ENCODE measurements around the gene ADAMTS6. TPM values are rescaled to one million over a fixed set of nuclear protein-coding genes. Genes with fewer than 3 reads are reported as not detected.

ADAMTS6 gene
- total RNA-seq, 1 donor from 2014 or later = 1.5 TPM

- H3K4me3 ChIP-seq = no peak overlapping the region
- intact Hi-C loops (cut with micrococcal nuclease) = no loop called here
- TF ChIP-seq CTCF (IDR thresholded peaks at IDR 0.05; ENCODE audit: borderline replicate concordance) = no peak
- DNase-seq = no peak
- peaks cover 19% of the 10 kb centered on the region for H3K4me1 ChIP-seq
- H3K27ac ChIP-seq (replicated peaks) = no peak overlapping the region
- H3K27me3 ChIP-seq (ENCODE audit: low read depth) = no peaks in the 10 kb centered on the region
- no peaks in the 10 kb centered on the region for H3K36me3 ChIP-seq
- H3K9me3 ChIP-seq (replicated peaks) = peaks cover 8% of the 10 kb centered on the region
These were observed 122.2 kb downstream of the ADAMTS6 start for GRCh38 chr5:65359569-65359968.

GRCh38 chr5:65356274-65356673 lies 125.4 kb downstream of the ADAMTS6 start:
- Histone ChIP-seq H3K36me3 (no peaks in the 10 kb centered on the region), H3K4me1 (peaks cover 19% of the 10 kb centered on the region), H3K27me3 (ENCODE audit: low read depth) (no peaks in the 10 kb centered on the region), H3K4me3 (no peak overlapping the region), H3K9me3 (replicated peaks) (peaks cover 8% of the 10 kb centered on the region), H3K27ac (replicated peaks) (no peak overlapping the region)
- no peak for DNase-seq
- intact Hi-C loops (cut with micrococcal nuclease) = no loop called here
- no peak for TF ChIP-seq CTCF (IDR thresholded peaks at IDR 0.05; ENCODE audit: borderline replicate concordance)

DNA sequence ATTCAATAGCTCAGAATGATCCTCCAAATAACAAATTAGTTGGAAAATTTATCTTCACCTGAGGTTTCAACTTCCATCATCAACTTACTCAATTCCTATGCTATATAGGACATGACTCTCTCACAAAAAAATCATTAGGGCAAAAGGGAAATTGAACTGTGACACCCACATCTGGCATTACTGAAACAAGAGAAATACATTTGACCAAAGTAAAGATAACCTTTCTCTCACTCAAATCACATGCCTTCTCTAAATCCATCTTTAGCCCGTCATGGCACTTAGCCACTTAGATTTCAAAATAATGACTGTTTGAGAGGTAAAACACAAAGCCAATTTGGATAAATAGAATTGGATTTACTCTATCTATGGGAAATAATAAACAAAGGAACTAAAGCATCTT lies 126.4 kb downstream of the ADAMTS6 start:
- DNase-seq = no peak
- H3K27me3 ChIP-seq (ENCODE audit: low read depth) = no peaks in the 10 kb centered on the region
- TF ChIP-seq CTCF (IDR thresholded peaks at IDR 0.05; ENCODE audit: borderline replicate concordance) = no peak
- H3K4me1 ChIP-seq = peaks cover 19% of the 10 kb centered on the region
- no peak overlapping the region for H3K4me3 ChIP-seq
- no peak overlapping the region for H3K27ac ChIP-seq (replicated peaks)
- intact Hi-C loops (cut with micrococcal nuclease) = no loop called here
- H3K9me3 ChIP-seq (replicated peaks) = peaks cover 8% of the 10 kb centered on the region
- no peaks in the 10 kb centered on the region for H3K36me3 ChIP-seq

DNA sequence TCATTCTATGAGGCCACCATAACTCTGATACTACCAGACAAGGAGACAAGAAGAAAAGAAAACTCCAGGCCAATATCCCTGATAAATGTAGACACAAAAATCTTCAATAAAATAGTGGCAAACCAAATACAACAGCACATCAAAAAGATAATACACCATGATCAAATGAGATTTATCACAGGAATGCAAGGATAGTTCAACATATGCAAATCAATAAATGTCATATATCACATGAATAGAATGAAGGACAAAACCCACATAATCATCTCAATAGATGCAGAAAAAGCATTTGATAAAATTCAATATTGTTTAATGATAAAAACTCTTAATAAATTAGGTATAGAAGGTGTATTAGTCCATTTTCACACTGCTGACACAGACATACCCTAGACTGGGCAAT lies 139.9 kb downstream of the ADAMTS6 start:
- Histone ChIP-seq H3K27ac (replicated peaks) (no peak overlapping the region), H3K4me3 (no peak overlapping the region), H3K36me3 (peaks cover 5% of the 10 kb centered on the region), H3K4me1 (no peaks in the 10 kb centered on the region), H3K27me3 (ENCODE audit: low read depth) (no peaks in the 10 kb centered on the region), H3K9me3 (replicated peaks) (peaks cover 55% of the 10 kb centered on the region)
- no peak for TF ChIP-seq CTCF (IDR thresholded peaks at IDR 0.05; ENCODE audit: borderline replicate concordance)
- intact Hi-C loops (cut with micrococcal nuclease) = no loop called here
- DNase-seq = no peak

DNA sequence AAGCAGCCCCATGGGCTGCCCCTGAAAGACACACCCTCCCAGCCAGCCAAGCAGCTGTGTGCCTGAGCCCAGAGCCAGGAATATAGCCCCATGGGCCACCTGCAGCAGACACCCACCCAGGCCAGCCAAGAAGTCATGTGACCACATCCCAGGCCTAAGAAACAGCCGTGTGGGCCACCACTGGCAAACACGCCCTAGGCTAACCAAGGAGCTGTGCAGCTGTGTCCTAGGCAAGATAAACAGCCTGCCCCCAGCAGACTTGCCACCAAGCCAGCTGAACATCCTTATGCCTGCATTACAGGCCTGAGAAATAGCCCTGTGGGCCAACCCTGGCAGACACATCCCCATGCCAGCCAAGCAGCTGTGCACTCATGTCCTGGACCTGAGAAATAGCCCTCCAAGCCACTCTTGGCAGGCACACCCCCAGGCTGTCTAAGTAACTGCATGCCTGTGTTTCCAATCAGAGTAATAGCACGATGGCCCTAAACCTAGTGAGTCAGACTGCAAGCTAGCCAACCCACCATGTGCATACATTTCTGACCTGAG lies 143.0 kb downstream of the ADAMTS6 start:
- DNase-seq = no peak
- H3K4me3 ChIP-seq = no peak overlapping the region
- no peak overlapping the region for H3K27ac ChIP-seq (replicated peaks)
- no peaks in the 10 kb centered on the region for H3K4me1 ChIP-seq
- TF ChIP-seq CTCF (IDR thresholded peaks at IDR 0.05; ENCODE audit: borderline replicate concordance) = no peak
- intact Hi-C loops (cut with micrococcal nuclease) = no loop called here
- peaks cover 48% of the 10 kb centered on the region for H3K9me3 ChIP-seq (replicated peaks)
- no peaks in the 10 kb centered on the region for H3K27me3 ChIP-seq (ENCODE audit: low read depth)
- peaks cover 5% of the 10 kb centered on the region for H3K36me3 ChIP-seq

All from left ventricle myocardium inferior (tissue), 1 donor.